Esophagus mucosa (tissue), 1 donor: Measurements from ENCODE around the gene HMGCLL1. TPM values are rescaled to one million over a fixed set of nuclear protein-coding genes. Genes with fewer than 3 reads are reported as not detected.

ENCODE experiments used
- ATAC-seq: fragments of 200-7000 bp; cut with Tn5 transposase; one replicate; pipeline ENCODE4 v1.9.1; 2020
- total RNA-seq: library from RNA; stranded (reverse); gene quantifications from one replicate; pipeline ENCODE4 v1.2.4, GENCODE V29; 2023
- donor health status: DM: yes; HTN: yes; CAD: no.

Gene HMGCLL1
- total RNA-seq, 1 donor from 2014 or later: not detected

- ATAC-seq: no peak
These were observed 48.1 kb downstream of the HMGCLL1 start for GRCh38 chr6:55530931-55531330.

- ATAC-seq: peak; percentile 56
These were observed 50.4 kb downstream of the HMGCLL1 start for GRCh38 chr6:55528624-55529023.

DNA sequence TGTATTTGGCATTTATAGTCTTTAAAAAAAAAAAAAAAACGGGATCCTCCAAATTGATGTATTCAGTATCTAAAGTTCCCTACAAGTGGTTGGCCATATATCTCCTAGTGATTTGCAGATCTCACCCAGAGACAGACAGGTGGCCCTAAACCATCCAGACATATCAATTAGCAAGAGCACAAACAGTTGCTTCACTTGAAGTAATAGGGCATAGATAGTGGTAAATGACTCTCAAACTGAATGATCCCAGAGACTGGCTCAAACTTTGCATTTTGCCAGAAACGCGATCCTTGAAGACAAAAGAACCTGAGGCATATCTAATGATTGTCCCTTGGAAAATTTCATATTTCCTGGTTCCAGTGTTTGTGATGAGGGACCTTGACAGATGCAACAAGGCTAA is 54.6 kb downstream of the HMGCLL1 start:
- ATAC-seq: no peak

DNA sequence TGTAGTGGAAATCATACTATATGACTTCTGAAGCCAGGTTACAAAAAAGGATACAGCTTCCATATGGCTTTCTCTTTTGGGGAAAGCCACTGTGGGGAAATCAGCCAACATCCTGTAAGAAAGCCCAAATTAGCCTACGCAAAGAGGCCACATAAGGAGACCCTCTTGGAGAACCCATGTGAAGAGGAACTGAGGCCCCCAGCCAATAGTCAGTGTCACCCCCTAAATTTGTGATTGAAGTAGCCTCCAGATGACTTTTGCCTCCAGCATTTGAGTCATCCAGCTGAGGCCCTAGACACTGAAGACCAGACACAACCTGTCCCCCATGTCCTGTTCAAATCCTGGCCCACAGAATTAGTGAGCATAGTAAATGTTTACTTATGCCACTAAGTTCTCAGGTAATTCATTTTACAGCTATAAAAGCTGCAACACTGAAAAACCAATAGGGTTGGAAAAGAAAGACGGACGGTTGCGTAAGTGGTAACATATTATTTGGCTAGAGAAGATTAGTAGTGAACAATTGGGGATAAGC is 60.4 kb downstream of the HMGCLL1 start:
- ATAC-seq: no peak

GRCh38 chr6:55516736-55517135 is 62.3 kb downstream of the HMGCLL1 start:
- ATAC-seq: no peak

DNA sequence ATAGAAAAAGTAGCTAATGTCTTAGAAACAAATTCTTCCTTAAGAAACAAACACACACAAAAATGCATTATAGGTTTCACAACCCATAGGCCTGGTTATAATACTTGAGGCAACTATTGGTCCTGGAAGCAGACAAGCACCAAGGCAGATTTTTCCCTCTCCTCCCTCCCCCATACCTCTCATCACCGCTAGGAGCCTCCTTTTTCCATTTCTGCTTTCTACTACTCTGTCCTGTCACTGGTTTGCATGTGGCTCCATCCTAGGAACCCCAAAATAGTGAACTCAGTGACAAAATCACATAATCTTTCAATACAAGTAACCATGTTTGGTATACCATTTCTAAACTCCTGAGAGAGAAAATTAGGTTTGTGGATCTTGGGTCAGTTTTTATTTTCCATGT is 66.1 kb downstream of the HMGCLL1 start:
- no peak for ATAC-seq

DNA sequence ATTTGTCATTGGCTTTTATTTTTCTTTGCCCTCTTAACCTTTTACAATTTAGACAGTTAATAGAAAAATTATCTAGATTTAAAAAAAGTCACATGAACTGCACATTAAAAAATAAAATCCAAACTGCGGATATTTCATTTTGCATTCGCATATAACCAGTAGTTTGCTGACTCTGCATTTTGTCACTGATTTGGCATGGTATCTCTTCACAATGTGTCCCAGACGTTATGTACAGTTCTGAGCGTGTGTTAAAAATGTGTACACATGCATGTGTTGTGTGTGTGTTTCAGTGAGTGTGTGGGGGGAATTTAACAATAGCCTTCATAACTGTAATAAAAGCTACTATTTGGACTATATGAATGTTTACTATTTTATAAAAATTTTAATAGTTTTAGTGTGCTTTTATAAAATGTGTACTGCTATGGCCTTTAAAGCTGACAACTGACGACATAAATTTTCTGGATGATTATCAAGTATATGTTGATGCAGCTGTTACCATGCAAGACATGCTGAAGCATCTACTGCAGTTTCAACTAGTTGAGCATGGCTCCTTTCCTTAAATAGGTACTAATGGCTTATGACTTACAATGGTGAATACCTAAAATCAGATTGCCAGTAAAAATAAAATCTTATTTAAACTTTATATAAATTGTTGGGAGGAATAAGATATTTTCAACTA is 67.7 kb downstream of the HMGCLL1 start:
- ATAC-seq: no peak

DNA sequence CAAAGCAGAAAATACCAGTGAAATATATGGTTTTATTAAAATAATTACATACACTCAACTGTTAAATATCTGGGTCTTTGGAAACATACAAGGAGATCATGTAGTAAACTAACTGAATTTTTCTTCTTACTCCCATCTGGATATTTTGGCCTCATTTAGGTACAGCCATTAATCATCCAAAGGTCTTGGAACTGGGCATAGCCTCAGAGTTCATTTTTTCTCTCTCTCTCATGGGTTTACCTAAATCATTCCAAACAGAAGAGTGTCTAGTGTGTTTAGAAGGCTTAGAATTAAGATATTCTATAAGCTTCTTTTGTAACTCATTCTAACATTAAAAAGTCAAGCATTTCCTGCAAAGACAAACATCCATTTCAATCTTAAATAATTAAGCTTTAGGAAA is 79.4 kb downstream of the HMGCLL1 start:
- no peak for ATAC-seq

DNA sequence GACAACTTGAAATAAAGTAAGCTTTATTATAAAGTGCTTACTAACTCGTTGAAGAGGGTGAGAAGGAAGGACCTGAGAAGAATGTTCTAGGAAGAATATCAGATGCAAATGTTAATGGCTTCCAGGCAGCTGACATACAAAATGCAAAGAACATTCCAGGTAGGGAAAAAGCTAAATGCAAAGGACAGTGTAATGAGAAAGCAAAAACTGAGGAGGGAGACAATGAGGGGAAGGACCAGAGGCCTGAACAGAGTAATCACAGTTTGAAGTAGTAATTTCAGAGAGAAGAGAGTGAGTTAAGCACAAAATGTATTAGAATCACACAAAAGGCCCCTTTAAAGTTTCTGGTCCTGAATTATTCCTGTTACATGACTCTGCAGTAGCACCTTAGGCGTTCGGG is 81.3 kb downstream of the HMGCLL1 start:
- no peak for ATAC-seq

GRCh38 chr6:55496201-55496600 is 82.8 kb downstream of the HMGCLL1 start:
- no peak for ATAC-seq

GRCh38 chr6:55495277-55495676 is 83.7 kb downstream of the HMGCLL1 start:
- ATAC-seq: no peak

DNA sequence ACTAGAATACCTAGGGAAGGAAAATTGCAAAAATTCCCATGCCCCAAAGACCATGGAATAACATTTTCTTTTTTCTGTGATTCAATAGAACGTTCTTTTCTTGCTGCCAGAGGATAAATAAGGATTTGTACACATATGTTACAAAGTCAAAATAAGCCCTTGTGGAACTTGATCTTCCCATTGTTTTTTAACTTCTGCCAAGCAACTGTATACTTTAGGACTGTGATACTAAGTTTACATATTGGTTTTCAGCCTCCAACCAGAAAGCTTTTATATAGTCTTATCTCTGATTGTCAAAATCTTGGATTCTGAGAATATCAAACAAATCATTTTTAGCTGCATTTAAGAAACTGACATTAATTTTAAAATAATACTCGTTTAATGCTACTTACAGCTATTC is 84.6 kb downstream of the HMGCLL1 start:
- ATAC-seq: no peak

DNA sequence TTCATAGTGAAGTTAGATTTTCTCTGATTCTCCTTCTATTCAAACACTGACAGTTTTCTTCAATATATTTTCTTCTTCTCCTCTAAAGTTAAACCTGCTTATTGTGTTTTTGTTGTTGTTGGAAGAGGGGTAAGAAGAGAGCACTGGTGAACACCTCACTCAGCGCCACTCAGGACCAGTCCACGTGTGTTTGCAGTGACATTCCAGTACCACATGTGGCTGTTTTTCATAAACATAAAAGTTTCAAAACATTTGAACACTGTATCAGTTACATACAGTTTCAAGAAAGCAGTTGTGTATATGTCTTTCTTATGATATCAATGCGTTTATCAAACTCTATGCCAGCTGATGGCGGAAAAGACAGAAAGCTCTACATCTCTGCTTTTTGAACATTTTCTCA is 86.7 kb downstream of the HMGCLL1 start:
- no peak for ATAC-seq

DNA sequence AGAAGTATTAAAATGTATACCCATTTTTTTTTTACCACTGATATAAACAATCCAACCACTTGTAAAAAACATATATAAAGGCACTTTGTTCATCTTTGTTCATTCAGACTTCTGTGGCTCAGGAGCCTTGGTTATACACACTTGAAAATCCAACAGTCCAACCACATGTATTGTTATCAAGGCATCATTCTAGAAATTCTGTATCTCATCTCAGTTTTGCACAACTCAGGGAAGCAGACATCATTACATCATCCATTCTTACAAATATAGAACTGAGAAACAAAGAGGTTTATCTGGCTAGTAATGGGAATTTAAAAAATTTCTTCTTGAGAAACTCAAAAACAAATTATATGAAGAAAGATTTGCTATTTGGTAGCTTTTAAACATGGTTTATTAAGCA is 88.1 kb downstream of the HMGCLL1 start:
- ATAC-seq: no peak

GRCh38 chr6:55474382-55474781 is 104.6 kb downstream of the HMGCLL1 start:
- ATAC-seq: no peak

DNA sequence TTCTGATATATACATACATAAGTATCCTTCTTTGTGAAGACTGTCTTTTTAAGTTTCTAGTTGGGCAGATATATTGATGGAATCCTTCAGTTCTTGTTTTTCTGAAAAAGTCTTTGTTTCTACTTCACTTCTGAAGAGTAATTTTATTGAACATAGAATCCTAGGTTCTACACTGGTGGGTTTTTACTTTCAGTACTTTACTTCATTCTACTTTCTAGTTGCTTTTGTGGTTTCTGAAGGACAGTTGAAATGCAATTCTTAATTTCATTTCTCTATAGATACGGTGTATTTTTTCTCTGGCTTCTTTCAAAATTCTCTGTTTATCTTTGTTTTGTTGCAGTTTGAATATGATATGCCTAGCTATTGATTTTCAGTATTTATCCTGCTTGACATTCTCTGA is 105.3 kb downstream of the HMGCLL1 start:
- no peak for ATAC-seq

DNA sequence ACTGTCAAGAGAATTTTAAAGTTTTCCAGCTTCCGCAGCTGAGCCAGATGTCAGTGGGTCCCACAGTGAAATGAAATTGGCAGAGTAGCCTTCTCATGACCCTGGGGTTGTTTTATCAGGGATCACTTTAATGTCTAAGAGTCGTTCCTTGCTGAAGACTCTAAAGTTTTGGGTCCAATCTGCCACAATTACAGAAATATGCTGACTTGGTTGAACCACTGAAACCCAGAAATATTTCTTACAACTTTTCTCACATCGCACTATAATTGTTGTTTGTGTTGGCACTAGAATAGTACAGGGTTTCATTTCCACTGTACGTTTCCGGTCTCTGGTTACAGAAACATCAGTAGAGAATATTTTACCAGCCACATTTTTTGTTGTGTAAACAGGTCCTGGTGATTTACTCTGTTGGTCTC is 109.0 kb downstream of the HMGCLL1 start:
- no peak for ATAC-seq

DNA sequence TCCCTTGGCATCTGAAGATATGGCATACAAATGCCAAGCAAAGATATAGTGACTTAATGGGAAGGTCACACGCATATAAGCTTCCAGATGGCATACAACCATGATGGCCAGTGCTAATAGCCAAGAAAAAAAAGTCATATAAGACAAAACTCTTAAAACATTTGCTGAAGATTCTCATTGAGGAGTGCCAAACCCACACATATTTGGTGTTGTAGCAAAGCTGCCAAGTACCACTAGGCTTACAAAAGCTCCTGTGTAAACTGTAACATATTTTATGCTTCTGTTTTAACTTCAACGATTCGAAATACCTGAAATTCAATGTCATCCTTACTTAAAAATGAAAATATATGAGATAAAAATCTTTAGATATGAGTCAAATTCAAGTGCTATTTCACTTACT is 123.0 kb downstream of the HMGCLL1 start:
- ATAC-seq: no peak

DNA sequence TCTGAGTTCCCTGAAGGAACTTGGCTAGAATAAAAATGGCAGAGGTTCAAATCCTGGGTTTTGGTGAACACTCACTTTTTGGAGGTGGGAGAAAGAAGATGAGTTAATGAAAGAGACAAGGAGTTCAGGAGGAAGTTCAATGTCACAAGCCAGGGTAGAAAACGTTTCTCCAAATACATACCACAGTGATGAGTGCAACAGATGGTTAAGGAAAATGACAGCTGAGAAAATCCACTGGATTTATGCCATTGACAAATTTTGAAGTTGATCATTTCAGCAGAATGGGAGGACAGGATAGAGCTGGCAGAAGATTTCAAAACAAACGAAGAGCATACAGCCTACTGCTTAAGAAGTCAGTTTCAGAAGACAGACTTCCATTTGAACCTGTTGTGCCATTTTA is 129.0 kb downstream of the HMGCLL1 start:
- ATAC-seq: no peak

- ATAC-seq: no peak
These were observed 129.8 kb downstream of the HMGCLL1 start for GRCh38 chr6:55449225-55449624.

GRCh38 chr6:55448451-55448850 is 130.5 kb downstream of the HMGCLL1 start:
- ATAC-seq: no peak

- ATAC-seq: no peak
These were observed 131.1 kb downstream of the HMGCLL1 start for GRCh38 chr6:55447891-55448290.

- ATAC-seq: no peak
These were observed 133.3 kb downstream of the HMGCLL1 start for GRCh38 chr6:55445648-55446204.
